GM19193 (cell line): ENCODE measurements around the gene KRTAP5-9.

Source experiments
- POLR2A ChIP-seq: IDR thresholded peaks from 4 replicates; pipeline ENCODE4 v1.6.1; 2011; ENCODE audit not compliant: insufficient read depth, insufficient read length; ENCODE audit errors: extremely low read depth

Gene KRTAP5-9

GRCh38 chr11:71574418-71574817, 26.2 kb downstream of the KRTAP5-9 start:
- no peak for TF ChIP-seq POLR2A

- no peak for TF ChIP-seq POLR2A
Observed at GRCh38 chr11:71575723-71576424, 27.7 kb downstream of the KRTAP5-9 start.

GRCh38 chr11:71577469-71578004, 29.3 kb downstream of the KRTAP5-9 start:
- TF ChIP-seq POLR2A: no peak

- TF ChIP-seq POLR2A: no peak
Observed at GRCh38 chr11:71580057-71581003, 32.1 kb downstream of the KRTAP5-9 start.

GRCh38 chr11:71581826-71582225, 33.6 kb downstream of the KRTAP5-9 start:
- no peak for TF ChIP-seq POLR2A

GRCh38 chr11:71582309-71582895, 34.2 kb downstream of the KRTAP5-9 start, which contains the start of gene KRTAP5-11:
Gene KRTAP5-11 (minus strand): TSS chr11:71582875. CDS start chr11:71582837, 38 bp downstream.
- no peak for TF ChIP-seq POLR2A
